RWPE1 (cell line): ENCODE data around the gene KLHL36.
"Not testable (repeated sequence)": the region's sequence is repeated elsewhere in the genome, so short reads cannot be mapped to it uniquely, and the experiment has no call there.

Experiments
- CTCF ChIA-PET: fragments of 350-600 bp; sonication (Branson Sonifier 250); formaldehyde crosslinking; extraction: SDS; loops from one replicate; lab custom pipeline; 2021; lab: Yijun Ruan, JAX
- POLR2A ChIA-PET: fragments of 400-600 bp; formaldehyde crosslinking; extraction: SDS; loops from one replicate; lab custom pipeline; 2020; ENCODE audit warnings: antibody characterized with exemption; ENCODE audit not compliant: low non-redundant PET; lab: Yijun Ruan, JAX
- DNase-seq: peaks from one replicate; pipeline ENCODE4 v3.0.0; 2012; ENCODE audit warnings: low spot score
- H3K27ac ChIP-seq: fragments of 450-650 bp; 2 replicates; pipeline ENCODE4 v1.5.1; 2017
- CTCF ChIP-seq: fragments of 450-650 bp; conservative IDR thresholded peaks from 2 replicates; pipeline ENCODE4 v1.5.1; 2017; ENCODE audit warnings: low read depth, mild to moderate bottlenecking

The KLHL36 gene

GRCh38 chr16:84685210-84685609, 36.9 kb downstream of the KLHL36 start:
- no peak overlapping the region for H3K27ac ChIP-seq
- DNase-seq = no peak
- POLR2A ChIA-PET = no interaction called here
- TF ChIP-seq CTCF = no peak
- CTCF ChIA-PET = no interaction called here

- H3K27ac ChIP-seq = no peak overlapping the region
- DNase-seq = no peak
- ChIA-PET POLR2A (no interaction called here), CTCF (interaction anchor here (1.0 to 1.6 kb wide), 2 partner anchors 14 to 39 kb away, joined by 3 to 9 read pairs; no protein-coding TSS in a partner anchor)
- TF ChIP-seq CTCF = no peak
Measured at GRCh38 chr16:84686707-84687298, 38.5 kb downstream of the KLHL36 start.

- TF ChIP-seq CTCF = no peak
- POLR2A ChIA-PET = no interaction called here
- H3K27ac ChIP-seq = no peak overlapping the region
- DNase-seq = no peak
- CTCF ChIA-PET = interaction anchor here (0.5 to 1.6 kb wide), 3 partner anchors 15 to 1833 kb away, joined by 3 to 9 read pairs (median 3); no protein-coding TSS in a partner anchor
Measured at GRCh38 chr16:84687715-84688114, 39.4 kb downstream of the KLHL36 start.

- CTCF ChIA-PET = interaction anchor here (0.5 to 1.6 kb wide), 4 partner anchors 16 to 1832 kb away, joined by 3 to 9 read pairs (median 4); no protein-coding TSS in a partner anchor
- H3K27ac ChIP-seq, POLR2A ChIA-PET, DNase-seq: not testable (repeated sequence)
Measured at GRCh38 chr16:84688163-84688562, 39.9 kb downstream of the KLHL36 start.

GRCh38 chr16:84689111-84689510, 40.8 kb downstream of the KLHL36 start:
- ChIA-PET CTCF (interaction anchor here (1.3 kb wide), 1 partner anchor 183 kb away, joined by 4 read pairs; no protein-coding TSS in a partner anchor), POLR2A (no interaction called here)
- no peak for DNase-seq
- peak overlapping the region; percentile 46; the same call in 1 of the 2 replicates for H3K27ac ChIP-seq
- TF ChIP-seq CTCF = no peak

GRCh38 chr16:84690088-84690819, 41.9 kb downstream of the KLHL36 start:
- H3K27ac ChIP-seq = no peak overlapping the region
- ChIA-PET CTCF (no interaction called here), POLR2A (no interaction called here)
- no peak for DNase-seq
- TF ChIP-seq CTCF = no peak
